ENCODE measurements around the gene PRSS22.

The PRSS22 gene, protein sequence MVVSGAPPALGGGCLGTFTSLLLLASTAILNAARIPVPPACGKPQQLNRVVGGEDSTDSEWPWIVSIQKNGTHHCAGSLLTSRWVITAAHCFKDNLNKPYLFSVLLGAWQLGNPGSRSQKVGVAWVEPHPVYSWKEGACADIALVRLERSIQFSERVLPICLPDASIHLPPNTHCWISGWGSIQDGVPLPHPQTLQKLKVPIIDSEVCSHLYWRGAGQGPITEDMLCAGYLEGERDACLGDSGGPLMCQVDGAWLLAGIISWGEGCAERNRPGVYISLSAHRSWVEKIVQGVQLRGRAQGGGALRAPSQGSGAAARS

DNA sequence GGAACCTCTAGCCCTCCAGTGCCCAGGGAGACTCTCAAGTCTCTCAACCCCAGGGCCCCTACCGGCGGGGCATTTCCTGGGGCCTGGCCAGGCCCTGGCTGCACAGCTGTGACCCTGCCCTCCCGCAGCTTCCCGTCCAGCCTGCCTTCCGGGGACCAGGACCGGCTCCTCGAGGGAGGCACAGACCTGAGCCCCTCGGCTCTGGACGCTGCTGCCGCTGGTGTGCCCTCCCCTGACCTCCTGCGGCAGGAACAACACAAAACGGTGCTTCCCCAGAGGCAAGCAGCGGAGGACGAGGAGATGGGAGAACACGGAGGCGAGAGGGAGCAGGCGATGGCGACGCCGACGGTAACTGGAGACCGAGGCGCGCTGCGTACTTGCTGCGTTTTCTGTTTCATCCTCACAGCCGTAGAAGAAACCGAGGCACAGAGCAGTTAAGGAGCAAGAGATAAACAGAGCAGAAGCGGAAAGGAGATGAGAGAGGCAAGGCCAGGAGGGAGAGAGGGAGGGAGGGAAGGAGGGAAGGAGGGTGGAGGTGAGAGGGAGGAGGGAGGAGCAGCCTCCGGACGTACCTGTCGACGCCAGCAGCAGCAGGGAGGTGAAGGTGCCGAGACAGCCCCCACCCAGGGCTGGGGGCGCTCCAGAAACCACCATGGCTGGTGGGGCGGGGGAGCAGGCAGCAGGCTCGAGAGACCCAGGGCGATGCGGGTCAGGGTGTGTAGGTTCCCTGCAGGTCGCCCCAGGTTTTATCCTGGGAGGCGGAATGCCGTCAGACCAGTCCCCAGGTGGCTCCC is at the start of gene PRSS22:
PRSS22 (minus strand) TSS at position 720 of the 794 bp plus-strand sequence; CDS start at position 654, 66 bp downstream.
- DNase-seq = no peak

DNA sequence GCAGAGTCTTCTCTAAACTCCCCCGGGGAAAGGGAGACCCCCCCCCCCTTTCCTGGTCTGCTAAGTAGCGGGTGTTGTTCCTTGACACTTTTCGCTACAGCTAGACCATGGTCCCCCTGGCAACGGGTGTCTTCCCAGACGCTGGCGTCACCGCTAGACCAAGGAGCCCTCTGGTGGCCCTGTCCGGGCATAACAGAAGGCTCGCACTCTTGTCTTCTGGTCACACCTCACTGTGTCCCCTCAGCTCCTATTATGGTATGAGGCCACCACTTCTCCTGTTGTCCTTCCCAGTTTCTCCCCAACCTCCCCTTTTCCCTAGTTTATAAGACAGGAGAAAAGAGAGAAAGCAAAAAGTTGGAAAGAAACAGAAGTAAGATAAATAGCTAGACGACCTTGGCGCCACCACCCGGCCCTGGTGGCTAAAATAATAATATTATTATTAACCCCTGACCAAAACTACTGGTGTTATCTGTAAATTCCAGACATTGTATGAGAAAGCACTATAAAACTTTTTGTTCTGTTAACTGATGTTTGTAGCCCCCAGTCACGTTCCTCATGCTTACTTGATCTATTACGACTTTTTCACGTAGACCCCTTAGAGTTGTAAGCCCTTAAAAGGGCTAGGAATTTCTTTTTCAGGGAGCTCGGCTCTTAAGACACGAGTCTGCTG is 49.2 kb upstream of the PRSS22 start:
- DNase-seq = peak; percentile 33

DNA sequence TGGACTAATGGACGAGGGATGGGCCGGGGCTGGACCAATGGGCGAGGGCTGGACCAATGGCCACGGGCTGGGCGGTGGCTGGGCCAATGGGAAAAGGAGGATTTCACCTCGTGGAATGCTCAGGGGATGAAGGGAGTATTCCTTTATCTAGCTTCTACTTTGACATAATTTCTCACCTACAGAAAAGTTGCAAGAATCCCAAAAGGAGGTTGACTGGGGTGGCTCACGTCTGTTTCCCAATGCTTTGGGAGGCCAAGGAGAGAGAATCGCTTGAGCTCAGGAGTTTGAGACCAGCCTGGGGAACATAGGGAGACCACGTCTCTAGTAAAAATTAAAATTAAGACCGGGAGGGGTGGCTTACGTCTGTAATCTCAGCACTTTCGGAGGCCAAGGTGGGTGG is 48.0 kb upstream of the PRSS22 start:
- DNase-seq = no peak

DNA sequence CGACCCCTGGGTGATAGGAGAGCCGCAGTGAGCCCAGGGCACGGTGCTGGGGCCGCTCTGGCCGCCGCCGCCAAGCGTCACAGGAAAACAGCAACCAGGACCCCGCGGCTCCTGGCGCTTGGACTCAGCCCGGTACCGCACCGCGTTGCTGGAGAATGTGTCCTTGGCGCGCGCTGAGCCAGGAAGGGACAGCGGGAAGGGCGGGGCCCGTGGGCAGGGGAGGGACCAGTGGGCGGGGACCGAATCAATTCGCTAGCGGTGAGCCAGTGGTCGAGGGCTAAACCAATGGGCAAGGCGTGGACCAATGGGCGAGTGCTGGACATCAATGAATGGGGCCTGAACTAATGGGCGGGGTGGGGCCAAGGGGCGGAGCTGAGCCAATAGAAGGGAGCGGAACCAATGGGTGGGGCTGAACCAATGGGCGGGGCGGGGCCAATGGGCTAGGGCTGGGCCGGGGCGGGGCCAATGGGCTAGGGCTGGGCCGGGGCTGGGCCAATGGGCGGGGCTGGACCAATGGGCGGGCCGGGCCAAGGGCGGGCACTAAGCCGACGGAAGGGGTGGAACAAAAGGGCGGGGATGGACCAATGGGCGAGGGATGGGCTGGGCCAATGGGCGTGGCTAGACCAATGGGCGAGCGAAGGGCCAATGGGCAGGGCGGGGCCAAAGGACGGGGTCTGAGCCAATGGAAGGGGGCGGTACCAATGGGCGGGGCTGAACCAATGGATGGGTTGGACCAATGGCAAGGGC is 47.4 kb upstream of the PRSS22 start:
- peak; percentile 99 for DNase-seq

DNA sequence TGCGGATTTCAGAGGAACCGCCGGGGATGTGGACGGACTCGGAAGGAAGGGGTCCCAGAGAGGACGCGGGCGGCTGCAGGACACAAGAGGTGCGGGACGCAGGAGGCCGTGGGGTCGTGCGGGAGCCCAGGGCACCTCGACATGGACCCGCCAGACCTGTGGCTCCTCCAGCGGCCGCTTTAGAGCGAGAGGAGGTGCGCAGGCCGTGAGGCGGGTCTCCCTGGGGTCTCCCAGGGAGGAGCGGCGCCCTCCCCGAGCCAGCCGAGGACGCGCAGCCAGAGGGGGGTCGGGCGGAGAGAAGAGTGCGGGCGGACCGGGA is 46.9 kb upstream of the PRSS22 start:
- DNase-seq = no peak

DNA sequence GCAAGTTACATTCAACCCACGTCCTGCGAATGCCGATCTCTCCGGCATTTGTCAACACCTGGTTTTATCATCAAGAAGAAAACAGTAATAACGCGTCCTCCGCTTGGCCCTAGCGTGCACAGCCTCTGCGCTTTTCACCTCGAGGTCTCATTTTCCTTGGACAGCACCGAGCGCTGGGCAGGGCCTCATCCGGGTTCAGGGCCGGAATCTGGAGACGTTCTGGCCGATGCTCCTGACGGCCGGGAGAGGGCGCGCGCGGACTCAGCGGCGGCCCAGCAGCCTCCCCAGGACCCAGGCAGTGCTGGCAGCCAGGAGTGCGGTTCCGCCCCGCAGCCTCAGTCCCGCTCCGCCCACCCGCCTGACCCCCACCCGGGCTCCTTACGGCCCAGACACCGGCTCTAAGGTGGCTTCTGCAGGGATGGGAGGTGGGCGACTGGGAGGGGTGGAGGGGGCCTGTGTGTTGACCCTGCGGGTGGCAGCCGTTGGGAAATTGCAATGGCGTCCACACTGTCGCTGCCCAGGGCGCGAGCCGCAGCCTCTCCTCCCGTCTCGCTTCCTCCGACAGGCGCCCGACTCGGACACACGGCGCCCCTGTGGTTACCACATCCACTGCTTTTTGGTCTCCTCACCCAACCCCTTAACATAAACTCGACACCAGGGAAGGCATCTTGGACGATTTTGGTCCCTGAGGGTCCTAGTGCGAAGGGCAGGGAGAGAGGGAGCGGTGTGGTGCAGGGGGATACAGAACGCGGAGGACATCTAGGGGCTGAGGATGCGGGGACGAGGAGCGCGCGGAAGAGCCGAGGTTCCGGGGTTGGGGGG is 46.3 kb upstream of the PRSS22 start:
- peak; percentile 87 for DNase-seq

DNA sequence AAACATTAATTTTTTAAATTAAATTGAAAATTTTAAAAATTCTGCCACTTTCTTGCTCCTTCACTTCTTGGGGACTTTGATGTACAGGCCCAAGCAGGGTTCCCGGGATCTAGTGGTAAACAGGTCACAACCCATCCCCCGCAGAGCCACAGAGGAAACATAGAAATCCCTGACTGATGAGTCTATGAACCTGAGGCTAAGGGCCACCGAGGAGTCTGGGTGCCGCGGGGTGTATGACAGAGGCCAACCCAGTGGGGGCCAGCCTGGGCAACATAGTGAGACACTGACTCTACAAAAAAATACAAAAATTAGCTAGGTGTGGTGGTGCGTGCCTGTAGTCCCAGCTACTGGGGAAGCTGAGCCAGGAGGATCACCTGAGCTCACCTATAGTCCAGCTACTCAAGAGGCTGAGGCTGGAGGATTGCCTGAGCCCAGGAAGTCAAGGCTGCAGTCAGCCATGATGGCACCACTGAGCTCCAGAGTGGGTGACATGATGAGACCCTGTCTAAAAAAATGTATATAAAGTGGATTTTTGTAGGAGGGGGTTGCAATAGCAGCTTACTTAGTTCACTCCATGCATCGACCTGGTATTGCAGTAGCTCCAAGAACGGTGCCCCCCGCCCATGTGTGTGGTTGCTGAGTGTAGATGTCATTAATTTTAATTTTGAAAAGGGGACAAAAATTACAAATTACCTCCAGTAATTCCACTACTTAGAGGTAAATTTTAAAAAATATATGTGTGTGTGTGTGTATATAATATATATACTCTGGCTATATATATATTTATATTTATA is 44.6 kb upstream of the PRSS22 start:
- DNase-seq = no peak

DNA sequence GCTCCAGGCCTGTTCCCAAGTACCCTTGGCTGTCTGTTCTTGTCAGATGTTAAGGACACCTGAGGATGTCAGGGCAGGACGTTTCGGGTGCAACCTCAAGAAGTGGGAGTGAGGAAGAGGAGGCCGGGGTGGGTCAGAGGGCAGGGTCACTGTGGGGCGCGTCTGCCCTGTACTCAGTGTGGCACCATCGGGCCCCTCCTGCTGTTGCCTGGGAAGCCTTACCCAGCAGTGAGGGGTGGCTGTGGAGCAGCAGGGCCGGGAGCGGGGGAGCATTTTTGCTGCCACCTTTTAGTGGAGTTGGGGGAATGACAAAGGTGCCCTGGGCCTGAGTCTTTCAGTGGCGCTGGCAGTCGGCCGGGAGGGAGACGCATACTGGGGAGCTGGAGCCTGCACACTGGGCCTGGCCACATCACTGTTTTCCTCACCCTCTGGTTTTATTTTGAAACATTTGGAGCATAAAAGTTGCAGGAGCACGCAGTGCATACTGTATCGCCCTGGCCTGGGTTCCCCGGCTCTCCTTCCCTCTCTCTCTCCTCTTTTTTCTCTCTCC is 42.6 kb upstream of the PRSS22 start:
- no peak for DNase-seq

DNA sequence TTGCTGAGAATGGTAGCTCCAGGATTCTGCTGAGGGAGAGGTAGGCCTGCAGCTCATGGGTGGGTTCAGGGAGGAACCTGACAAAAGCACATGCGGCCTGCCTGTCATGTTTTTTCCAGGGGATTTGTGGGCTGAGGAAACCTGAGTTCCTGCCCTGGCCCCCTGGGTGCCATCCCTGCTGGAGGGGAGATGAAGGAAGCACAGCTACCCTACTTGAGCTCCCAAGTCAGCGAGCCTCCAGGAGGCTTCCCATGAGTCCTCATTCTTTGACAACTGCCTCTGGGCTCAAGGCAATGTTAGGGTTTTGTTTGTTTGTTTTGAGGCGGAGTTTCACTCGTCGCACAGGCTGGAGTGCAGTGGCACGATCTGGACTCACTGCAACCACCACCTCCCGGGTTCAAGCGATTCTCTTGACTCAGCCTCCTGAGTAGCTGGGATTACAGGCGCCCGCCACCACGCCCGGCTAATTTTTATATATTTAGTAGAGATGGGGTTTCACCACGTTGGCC is 41.6 kb upstream of the PRSS22 start:
- no peak for DNase-seq

DNA sequence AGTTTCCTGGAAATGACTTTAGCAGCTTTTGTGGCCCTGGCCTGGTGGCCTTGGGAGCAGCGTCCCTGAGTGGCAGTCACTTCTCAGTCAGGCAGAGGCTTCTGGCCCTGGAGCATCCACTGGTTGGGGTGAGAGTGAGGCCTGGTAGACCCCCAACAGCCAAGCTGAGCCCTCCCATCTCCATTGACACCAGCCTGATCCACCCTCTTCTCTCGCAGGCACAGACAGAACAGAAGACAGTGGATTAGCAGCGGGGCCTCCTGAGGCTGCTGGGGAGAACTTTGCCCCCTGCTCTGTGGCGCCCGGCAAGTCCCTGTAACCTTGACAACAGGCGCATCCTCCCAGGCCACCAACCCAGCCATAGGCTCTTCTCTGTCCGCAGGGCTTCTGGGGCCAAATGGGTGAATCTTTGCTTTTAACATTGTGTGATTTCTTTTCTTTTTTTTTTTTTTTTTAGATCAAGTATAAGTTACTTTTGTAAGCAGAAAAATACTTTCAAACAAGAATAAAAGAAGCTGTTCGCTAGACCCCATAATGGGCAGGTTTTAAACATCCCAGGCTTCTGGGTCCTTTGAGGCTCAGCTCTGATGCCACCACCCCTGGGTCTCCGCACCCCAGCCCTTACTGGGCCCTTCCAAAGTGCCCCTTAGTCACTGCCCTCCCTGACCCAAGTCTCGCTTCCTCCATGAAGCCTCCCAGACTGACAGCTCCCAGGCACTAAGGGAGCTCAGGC is 41.0 kb upstream of the PRSS22 start:
- DNase-seq = peak; percentile 23

DNA sequence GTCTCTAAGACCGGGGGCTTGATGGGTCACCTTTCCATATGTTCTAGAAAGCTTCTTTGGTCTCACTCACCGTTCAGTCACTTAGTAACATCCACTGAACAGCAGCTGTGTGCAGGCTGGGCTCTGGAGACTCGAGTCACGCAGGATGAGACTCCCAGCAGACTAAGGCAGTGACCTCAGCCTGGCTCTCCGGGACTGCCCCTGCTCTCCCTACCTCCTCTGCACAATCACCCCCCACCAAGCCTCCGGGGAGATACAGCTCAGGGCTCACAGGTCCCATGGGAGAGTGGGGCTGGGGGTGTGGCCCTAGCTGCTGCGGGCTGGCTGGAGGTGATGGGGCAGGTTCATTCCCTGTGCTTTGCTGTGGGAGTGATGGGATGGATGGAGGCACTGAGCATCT is 39.1 kb upstream of the PRSS22 start:
- DNase-seq = no peak

DNA sequence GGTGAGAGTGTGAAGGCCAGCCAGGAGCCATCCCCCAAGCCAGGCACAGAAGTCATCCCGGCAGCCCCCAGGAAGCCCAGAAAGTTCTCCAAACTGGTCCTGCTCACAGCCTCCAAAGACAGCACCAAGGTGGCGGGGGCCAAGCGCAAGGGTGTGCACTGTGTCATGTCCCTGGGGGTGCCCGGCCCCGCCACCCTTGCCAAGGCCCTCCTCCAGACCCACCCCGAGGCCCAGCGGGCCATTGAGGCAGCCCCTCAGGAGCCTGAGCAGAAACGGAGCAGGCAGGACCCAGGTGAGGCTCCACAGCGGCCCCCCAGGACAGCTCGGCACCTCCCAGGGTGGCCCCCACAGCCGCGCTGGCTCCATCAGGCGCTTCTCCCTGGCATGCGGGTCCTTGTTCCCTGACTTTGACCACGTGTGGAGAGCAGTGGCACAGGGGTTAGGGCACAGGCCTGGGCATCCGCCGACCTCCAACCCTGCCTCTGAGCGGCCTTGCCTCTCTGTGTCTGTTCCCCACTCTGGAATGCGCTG is 38.6 kb upstream of the PRSS22 start:
- DNase-seq = no peak

DNA sequence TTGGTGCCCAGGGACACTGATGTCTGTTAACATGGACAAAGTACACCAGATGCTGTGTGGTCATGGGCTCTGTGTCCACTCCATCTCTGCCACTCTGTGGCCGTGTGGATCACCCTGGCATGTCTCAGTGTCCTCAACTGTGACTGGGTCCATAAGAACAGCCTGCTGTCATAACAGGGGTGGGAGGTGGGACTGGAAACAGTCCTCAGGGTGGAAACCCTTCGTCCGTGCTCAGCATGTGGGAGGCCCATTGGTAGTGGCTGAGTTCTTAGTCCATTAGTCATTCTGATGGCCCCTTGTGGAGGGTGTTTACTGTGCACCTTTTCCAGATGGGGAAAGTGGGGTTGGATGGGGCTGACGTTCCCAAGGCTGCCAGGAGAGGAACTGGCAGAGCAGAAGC is 37.8 kb upstream of the PRSS22 start:
- DNase-seq = no peak

DNA sequence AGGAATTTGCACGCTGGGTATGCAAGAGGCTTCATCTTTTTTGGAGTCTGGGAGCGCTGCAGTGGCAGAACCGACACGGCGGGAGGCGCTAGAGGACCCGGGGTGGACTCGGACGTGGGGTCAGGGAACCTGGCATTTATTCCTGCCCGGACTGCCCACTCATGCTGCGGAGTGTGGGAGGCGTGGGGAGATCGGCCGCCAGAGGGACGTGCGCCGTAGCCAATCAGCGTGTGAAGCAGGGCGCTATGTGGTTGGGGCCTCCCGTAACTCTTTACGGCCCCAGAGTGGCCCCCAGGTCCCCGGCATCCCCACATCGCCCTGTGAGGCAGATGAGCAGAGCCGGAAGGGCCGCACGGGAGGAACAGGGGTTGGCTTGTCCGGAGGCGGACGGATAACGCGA is 36.3 kb upstream of the PRSS22 start:
- DNase-seq = no peak

DNA sequence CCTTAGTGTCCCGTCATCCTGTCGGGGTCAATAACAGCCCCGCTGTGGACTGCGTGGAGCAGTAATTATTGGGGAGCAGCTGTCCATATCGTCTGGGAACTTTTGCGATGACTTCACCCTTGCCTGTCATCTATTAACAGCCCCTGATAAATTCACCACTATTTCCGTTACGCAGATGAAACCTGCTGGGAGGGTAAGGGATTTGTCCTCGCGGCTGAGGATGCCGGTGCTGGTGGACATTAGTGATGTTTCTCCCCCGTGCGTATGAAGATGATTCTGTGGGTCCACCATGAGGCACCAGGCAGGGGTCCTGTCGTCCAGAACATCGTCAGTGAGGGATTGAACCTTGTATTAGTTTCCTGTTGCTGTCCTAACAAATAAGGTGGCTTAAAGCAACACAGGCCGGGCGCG is 26.1 kb upstream of the PRSS22 start:
- DNase-seq = peak; percentile 16

DNA sequence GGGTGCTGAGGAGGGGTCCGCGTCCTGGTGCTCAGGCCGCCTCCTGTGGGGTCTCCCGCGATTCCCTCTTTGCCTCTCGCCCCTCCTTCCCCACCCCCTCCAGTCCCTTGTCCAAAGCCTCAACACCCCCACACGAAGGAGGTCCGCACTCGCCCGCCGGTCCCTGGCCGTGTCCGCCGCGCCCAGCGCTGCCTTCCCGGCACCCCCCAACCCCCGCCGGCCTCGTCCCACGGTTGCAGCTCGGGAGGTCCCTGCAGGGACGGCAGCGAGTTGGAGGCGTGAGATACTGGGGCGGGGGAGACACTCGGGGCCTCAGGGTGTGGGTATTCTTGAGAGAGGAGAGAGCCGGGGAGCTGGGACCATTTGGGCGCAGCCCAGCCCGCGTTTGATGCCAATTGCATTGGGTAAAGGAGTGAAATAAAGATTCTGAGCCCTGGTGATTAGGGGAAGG is 25.5 kb upstream of the PRSS22 start:
- DNase-seq = peak; percentile 16

DNA sequence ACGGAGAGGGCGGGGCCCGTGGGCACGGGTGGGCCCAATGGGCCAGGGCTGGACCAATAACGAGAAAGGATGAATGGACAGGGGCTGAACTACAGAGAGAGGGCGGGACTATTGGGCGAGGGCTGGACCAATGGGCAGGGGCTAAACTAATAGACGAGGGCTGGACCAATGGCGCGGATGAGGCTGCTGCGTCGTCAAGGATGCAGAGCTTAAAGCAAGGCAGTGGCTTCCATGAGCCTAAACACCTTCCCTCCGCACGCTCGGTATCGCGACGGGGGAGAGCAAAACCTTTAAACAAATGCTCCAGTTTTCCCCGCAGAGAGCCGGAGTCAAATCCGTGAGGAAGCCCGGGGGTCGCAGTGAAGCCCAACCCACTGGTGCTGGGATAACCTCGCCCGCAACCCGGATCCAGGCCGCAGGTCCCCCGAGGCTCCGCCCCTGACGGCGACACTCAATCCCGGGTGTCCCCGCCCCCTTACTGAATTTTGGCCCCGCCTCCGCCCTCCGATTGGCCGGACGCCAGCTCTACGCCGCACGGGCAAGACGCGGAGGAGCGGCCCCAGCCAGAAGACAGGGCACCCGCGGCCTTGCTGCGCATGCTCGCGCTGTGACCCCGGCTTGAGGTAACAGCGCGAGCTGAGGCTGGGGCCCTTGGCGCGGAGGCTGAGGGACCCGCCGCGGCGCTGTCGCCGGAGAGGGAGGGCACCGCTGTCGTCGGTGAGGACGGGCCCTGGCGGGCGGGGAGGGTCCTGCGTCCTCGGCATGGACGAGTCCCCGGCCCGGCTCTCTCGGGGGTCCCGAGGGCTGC is 24.9 kb upstream of the PRSS22 start, which contains the start of gene FLYWCH2:
FLYWCH2 (plus strand) TSS at position 566 of the 808 bp plus-strand sequence. CDS start 13,235 bp downstream, outside the sequence.
- DNase-seq = peak; percentile 99

DNA sequence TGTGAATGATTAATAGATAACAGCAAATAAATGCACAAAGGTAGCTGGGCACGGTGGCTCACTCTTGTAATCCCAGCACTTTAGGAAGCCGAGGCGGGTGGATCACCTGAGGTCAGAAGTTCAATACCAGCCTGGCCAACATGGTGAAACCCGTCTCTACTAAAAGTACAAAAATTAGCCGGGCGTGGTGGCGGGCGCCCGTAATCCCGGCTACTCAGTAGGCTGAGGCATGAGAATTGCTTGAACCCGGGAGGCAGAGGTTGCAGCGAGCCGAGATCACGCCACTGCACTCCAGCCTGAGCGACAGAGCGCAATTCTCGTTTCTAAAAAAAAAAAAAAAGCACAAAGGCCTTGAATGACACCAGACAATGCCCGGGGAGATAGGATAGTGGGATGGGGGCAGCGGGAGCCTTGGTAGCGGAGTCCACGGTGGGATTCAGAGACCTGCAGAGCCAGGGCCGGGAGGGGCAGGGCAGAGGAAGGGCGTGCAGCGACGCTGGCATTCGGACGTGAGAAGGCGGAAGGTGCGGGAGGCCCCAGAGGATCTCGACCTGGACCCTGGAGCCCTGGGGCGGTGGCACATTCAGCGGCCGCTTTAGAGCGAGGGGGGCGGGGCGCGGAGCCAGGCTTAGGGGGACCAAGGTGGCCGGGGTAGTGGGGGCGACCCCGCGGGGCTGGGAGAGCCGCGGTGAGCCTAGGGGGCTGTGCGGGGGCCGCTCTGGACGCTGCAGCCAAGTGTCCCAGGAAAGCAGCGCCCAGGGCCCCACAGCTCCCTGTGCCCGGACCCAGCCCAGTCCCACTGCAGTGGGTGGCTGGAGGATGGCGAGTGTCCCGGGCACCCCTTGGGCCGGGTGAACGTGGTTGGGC is 24.0 kb upstream of the PRSS22 start:
- DNase-seq = peak; percentile 31

Measured in NCI-H2227 treated with DMSO at 0.1 percent for 48 hours (cell line).